ENCODE results near the gene NPHP4.

DNA sequence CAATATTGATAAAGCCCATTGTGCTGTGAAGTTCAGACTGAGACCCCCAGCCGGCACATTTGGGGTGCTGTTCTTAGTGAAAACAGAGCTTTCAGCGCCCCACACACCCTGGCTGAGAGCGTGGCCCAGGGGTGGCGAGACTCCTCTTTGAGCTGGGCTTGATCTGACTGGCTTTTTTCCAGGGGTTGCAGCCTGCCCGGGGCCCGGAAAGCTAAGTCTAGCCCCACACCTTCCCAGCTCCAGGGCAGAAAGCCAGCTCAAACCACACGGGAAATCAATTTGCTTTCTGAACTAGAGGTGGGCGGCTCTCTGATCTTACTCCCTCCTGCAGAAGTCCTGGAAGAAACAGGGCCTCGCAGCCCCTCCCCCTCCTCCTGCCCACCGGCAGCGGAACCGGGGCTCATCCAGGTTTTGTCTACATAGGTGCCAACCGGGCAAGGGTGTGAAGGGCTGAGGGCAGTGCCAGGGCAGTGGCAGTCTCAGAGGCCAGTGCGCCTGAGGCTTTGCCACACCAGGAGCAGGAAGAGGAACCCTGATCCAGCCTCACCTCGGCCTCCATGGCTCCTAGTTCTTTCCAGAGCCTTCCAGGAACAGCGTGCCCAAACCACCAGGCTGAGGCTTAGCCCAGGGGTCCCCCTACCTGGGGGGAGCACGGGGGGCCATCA is 155.3 kb downstream of the NPHP4 start:
- TF ChIP-seq, protein P1, sequence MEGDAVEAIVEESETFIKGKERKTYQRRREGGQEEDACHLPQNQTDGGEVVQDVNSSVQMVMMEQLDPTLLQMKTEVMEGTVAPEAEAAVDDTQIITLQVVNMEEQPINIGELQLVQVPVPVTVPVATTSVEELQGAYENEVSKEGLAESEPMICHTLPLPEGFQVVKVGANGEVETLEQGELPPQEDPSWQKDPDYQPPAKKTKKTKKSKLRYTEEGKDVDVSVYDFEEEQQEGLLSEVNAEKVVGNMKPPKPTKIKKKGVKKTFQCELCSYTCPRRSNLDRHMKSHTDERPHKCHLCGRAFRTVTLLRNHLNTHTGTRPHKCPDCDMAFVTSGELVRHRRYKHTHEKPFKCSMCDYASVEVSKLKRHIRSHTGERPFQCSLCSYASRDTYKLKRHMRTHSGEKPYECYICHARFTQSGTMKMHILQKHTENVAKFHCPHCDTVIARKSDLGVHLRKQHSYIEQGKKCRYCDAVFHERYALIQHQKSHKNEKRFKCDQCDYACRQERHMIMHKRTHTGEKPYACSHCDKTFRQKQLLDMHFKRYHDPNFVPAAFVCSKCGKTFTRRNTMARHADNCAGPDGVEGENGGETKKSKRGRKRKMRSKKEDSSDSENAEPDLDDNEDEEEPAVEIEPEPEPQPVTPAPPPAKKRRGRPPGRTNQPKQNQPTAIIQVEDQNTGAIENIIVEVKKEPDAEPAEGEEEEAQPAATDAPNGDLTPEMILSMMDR (IDR thresholded peaks at IDR 0.05), result no peak
- no peak for TF ChIP-seq POLR2A (IDR thresholded peaks at IDR 0.05)

Data from lower leg skin (tissue), 3 donors.